Lung microvascular endothelial cell (primary cell): ENCODE data around the gene CABP2. TPM values are rescaled to one million over a fixed set of nuclear protein-coding genes. Genes with fewer than 3 reads are reported as not detected.
"Not testable (repeated sequence)": the region's sequence is repeated elsewhere in the genome, so short reads cannot be mapped to it uniquely, and the experiment has no call there.

ENCODE experiments used
- DNase-seq, 2 donors: peaks; one replicate each; pipeline versions ENCODE4 v3.0.0 to v3.0.0-alpha.2; 2010; ENCODE audit warnings: low read depth in 2 of 2
- total RNA-seq: library from RNA; depleted of rRNA; stranded (reverse); fragments of >200 nt; gene quantifications from 2 replicates; pipeline ENCODE4 v1.2.1, GENCODE V29; 2014

The CABP2 gene
- total RNA-seq = not detected in 2 replicates

- no peak for DNase-seq
These were observed at the start of gene CABP2 for GRCh38 chr11:67522844-67523555. CABP2 (minus strand) TSS chr11:67523446; CDS start chr11:67523326, 120 bp downstream.

GRCh38 chr11:67572747-67573419, 49.6 kb upstream of the CABP2 start:
- peak; percentile 66 to 70 for DNase-seq

GRCh38 chr11:67572305-67572704, 49.1 kb upstream of the CABP2 start:
- no peak for DNase-seq

GRCh38 chr11:67571443-67571842, 48.2 kb upstream of the CABP2 start:
- DNase-seq = no peak

- DNase-seq = no peak
These were observed 41.0 kb upstream of the CABP2 start for GRCh38 chr11:67564230-67564629.

- peak; percentile 79 to 86 for DNase-seq
These were observed 40.5 kb upstream of the CABP2 start for GRCh38 chr11:67563705-67564114.

- DNase-seq = peak in 1 of 2 donors; percentile 50
These were observed 39.9 kb upstream of the CABP2 start for GRCh38 chr11:67562963-67563704.

GRCh38 chr11:67561971-67562619, 38.8 kb upstream of the CABP2 start:
- DNase-seq = no peak

- DNase-seq = no peak
These were observed 35.0 kb upstream of the CABP2 start for GRCh38 chr11:67558084-67558772.

GRCh38 chr11:67556244-67556643, 33.0 kb upstream of the CABP2 start:
- no peak for DNase-seq

GRCh38 chr11:67551697-67552096, 28.5 kb upstream of the CABP2 start:
- DNase-seq = not testable (repeated sequence)

- DNase-seq = no peak
These were observed 27.9 kb upstream of the CABP2 start for GRCh38 chr11:67551127-67551526.

GRCh38 chr11:67548555-67549110, 25.4 kb upstream of the CABP2 start:
- DNase-seq = no peak

- not testable (repeated sequence) for DNase-seq
These were observed 24.9 kb upstream of the CABP2 start for GRCh38 chr11:67548112-67548511.

GRCh38 chr11:67545280-67545679, 22.0 kb upstream of the CABP2 start:
- no peak for DNase-seq

GRCh38 chr11:67544616-67545242, 21.5 kb upstream of the CABP2 start:
- no peak for DNase-seq

- no peak for DNase-seq
These were observed 20.3 kb upstream of the CABP2 start for GRCh38 chr11:67543585-67543984.

GRCh38 chr11:67542971-67543370, 19.7 kb upstream of the CABP2 start:
- DNase-seq = no peak

- no peak for DNase-seq
These were observed 18.9 kb upstream of the CABP2 start for GRCh38 chr11:67542169-67542568.

GRCh38 chr11:67541198-67541597, 18.0 kb upstream of the CABP2 start:
- DNase-seq = no peak
